ENCODE measurements around the gene CCDC192. TPM values are rescaled to one million over a fixed set of nuclear protein-coding genes. Genes with fewer than 3 reads are reported as not detected.

CCDC192 gene
- total RNA-seq, 4 donors from 2014 or later, result 0.87 to 2.1 (median 1.9) TPM

GRCh38 chr5:127967983-127968592 lies 264.9 kb downstream of the CCDC192 start:
- Histone ChIP-seq H3K36me3 (peaks cover 0 to 22% (median 2%) of the 10 kb centered on the region in 3 donors), H3K4me3 (no peak overlapping the region), H3K27ac (no peak overlapping the region), H3K4me1 (no peaks in the 10 kb centered on the region), H3K27me3 (no peaks in the 10 kb centered on the region), H3K9me3 (no peaks in the 10 kb centered on the region)
- no peak for DNase-seq (ENCODE audit: low spot score in 2 of 2)
- WGBS, 2 donors, result 93 to 100% methylated on average over 1 of the region's 1 CpG
- TF ChIP-seq POLR2A (IDR thresholded peaks at IDR 0.05), result no peak
- no peak for TF ChIP-seq CTCF (IDR thresholded peaks at IDR 0.05)
- TF ChIP-seq EP300 (IDR thresholded peaks at IDR 0.05), result no peak

GRCh38 chr5:127969002-127969401 lies 265.8 kb downstream of the CCDC192 start:
- H3K27ac ChIP-seq, result no peak overlapping the region
- H3K36me3 ChIP-seq, result peaks cover 0 to 22% (median 2%) of the 10 kb centered on the region in 3 donors
- H3K4me1 ChIP-seq, result no peaks in the 10 kb centered on the region
- no peaks in the 10 kb centered on the region for H3K9me3 ChIP-seq
- DNase-seq (ENCODE audit: low spot score in 2 of 2), result no peak
- 87% methylated on average over 3 of the region's 3 CpGs for WGBS, 2 donors
- H3K27me3 ChIP-seq, result no peaks in the 10 kb centered on the region
- no peak for TF ChIP-seq EP300 (IDR thresholded peaks at IDR 0.05)
- TF ChIP-seq CTCF (IDR thresholded peaks at IDR 0.05), result no peak
- TF ChIP-seq POLR2A (IDR thresholded peaks at IDR 0.05), result no peak
- H3K4me3 ChIP-seq, result no peak overlapping the region

DNA sequence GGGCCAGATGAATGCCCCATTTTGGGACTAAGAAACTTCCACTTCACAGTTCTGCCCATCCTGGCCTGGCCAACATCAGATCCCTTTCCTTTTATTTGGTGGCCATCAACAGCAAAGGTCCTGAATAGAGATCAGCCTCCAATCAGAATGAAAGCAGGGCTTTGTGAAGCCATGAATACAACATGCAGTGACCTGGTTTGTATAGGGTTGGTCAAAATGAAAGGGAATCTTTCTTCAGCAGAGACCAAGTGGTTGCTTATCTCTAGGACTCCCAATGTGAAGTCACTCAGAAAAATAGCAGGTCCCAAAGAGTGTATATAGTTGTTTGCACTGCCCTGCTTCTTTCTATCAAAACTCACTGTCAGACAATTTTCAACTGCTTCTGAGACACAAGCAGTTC lies 266.5 kb downstream of the CCDC192 start:
- Histone ChIP-seq H3K9me3 (no peaks in the 10 kb centered on the region), H3K4me1 (no peaks in the 10 kb centered on the region), H3K27ac (no peak overlapping the region), H3K36me3 (peaks cover 0 to 22% (median 2%) of the 10 kb centered on the region in 3 donors), H3K27me3 (no peaks in the 10 kb centered on the region), H3K4me3 (no peak overlapping the region)
- TF ChIP-seq EP300 (IDR thresholded peaks at IDR 0.05) (no peak), POLR2A (IDR thresholded peaks at IDR 0.05) (no peak), CTCF (IDR thresholded peaks at IDR 0.05) (no peak)
- no peak for DNase-seq (ENCODE audit: low spot score in 2 of 2)

GRCh38 chr5:127970081-127970480 lies 266.9 kb downstream of the CCDC192 start:
- no peak overlapping the region for H3K4me3 ChIP-seq
- H3K27ac ChIP-seq, result no peak overlapping the region
- DNase-seq (ENCODE audit: low spot score in 2 of 2), result no peak
- H3K4me1 ChIP-seq, result no peaks in the 10 kb centered on the region
- 67 to 75% methylated on average over 1 of the region's 1 CpG for WGBS, 2 donors
- TF ChIP-seq CTCF (IDR thresholded peaks at IDR 0.05), result no peak
- no peak for TF ChIP-seq EP300 (IDR thresholded peaks at IDR 0.05)
- TF ChIP-seq POLR2A (IDR thresholded peaks at IDR 0.05), result no peak
- H3K9me3 ChIP-seq, result no peaks in the 10 kb centered on the region
- peaks cover 0 to 19% (median 2%) of the 10 kb centered on the region in 3 donors for H3K36me3 ChIP-seq
- no peaks in the 10 kb centered on the region for H3K27me3 ChIP-seq

DNA sequence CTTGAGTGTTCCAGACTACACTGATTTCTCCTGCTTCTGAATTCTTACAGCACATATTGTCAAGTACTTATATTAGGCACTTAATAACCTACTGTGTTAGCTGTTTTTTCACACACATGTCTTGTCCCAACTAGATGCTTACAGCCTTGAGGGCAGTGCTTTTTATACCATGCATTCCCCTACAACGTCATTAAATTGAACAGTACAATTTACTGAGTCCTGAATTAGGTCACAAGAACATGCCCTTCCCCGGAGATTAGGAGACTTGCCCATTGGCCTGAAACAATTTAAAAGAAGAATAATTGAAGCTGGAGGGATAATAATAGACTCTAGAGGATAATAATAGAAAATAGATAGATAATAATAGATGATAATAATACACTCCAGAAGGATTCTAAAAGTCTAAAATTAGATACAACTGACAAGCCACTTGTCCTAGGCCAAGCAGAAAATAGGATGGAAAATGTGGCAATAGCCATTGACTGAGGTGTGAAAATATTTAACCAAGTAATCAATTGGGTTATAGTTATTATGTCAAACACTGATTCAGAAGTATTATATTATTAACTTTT lies 267.7 kb downstream of the CCDC192 start:
- Histone ChIP-seq H3K9me3 (no peaks in the 10 kb centered on the region), H3K4me3 (no peak overlapping the region), H3K27ac (no peak overlapping the region), H3K27me3 (no peaks in the 10 kb centered on the region), H3K36me3 (peaks cover 0 to 13% (median 2%) of the 10 kb centered on the region in 3 donors), H3K4me1 (no peaks in the 10 kb centered on the region)
- no peak for DNase-seq (ENCODE audit: low spot score in 2 of 2)
- TF ChIP-seq POLR2A (IDR thresholded peaks at IDR 0.05) (no peak), EP300 (IDR thresholded peaks at IDR 0.05) (no peak), CTCF (IDR thresholded peaks at IDR 0.05) (no peak)
- 67 to 78% methylated on average over 2 of the region's 2 CpGs for whole genome bisulfite sequencing, 2 donors

All from tibial nerve (tissue), 4 donors.